ENCODE results near the gene XKR7.

- TF ChIP-seq, protein P1, sequence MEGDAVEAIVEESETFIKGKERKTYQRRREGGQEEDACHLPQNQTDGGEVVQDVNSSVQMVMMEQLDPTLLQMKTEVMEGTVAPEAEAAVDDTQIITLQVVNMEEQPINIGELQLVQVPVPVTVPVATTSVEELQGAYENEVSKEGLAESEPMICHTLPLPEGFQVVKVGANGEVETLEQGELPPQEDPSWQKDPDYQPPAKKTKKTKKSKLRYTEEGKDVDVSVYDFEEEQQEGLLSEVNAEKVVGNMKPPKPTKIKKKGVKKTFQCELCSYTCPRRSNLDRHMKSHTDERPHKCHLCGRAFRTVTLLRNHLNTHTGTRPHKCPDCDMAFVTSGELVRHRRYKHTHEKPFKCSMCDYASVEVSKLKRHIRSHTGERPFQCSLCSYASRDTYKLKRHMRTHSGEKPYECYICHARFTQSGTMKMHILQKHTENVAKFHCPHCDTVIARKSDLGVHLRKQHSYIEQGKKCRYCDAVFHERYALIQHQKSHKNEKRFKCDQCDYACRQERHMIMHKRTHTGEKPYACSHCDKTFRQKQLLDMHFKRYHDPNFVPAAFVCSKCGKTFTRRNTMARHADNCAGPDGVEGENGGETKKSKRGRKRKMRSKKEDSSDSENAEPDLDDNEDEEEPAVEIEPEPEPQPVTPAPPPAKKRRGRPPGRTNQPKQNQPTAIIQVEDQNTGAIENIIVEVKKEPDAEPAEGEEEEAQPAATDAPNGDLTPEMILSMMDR (IDR thresholded peaks at IDR 0.05): no peak
- TF ChIP-seq POLR2A (IDR thresholded peaks at IDR 0.05): no peak
These were observed 22.8 kb downstream of the XKR7 start for GRCh38 chr20:31990641-31991338.

Data from right lobe of liver (tissue), 4 donors.